ENCODE measurements around the gene HSD17B12. TPM values are rescaled to one million over a fixed set of nuclear protein-coding genes. Genes with fewer than 3 reads are reported as not detected.

The HSD17B12 gene
- total RNA-seq, 1 experiment from 2014 or later: 112 TPM

DNA sequence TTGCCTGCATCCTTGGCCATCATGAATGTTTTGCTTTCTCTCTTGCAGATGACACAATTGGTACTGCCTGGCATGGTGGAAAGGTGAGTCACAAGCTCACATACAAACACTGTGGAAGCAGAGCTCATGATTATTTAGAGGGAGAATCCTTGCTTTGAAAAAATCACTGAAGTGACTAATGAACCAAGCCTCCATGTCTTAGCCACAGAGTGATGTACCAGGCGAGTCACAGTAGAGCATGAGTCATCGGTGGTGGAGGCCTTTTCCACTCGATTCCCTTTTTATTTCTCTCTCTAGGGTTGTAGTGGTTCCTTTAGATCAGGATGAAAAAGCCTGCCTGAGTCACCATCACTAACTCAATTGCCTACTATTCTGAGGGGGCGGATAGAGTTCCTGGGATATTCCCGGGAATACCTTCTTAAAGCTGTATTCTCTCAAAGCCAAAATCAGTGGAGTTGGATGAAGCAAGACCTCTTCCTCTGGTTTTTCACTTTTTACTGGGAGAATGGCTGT, 150.4 kb downstream of the HSD17B12 start:
- POLR2A ChIA-PET (ENCODE audit: unreplicated experiment): interaction anchor here (0.6 to 0.7 kb wide), 2 partner anchors 132 to 160 kb away, joined by 3 read pairs; no protein-coding TSS in a partner anchor
- no peak overlapping the region for H2AFZ ChIP-seq
- CTCF ChIA-PET: interaction anchor here (1.8 kb wide), 1 partner anchor 21 kb away, joined by 6 read pairs; no protein-coding TSS in a partner anchor
- H3K9me2 ChIP-seq (ENCODE audit: insufficient read depth): no peaks in the 10 kb centered on the region
- peaks cover 21% of the 10 kb centered on the region for H3K4me1 ChIP-seq (replicated peaks; ENCODE audit: insufficient read depth)
- no TSS peak for BruUV-seq (replicated peaks)
- peak overlapping the region; percentile 52 for H3K27ac ChIP-seq
- DNase-seq: peak; percentile 75 to 99
- intact Hi-C loops (cut with micrococcal nuclease; ENCODE audit: unreplicated experiment): loop anchor here (1.0 to 5.0 kb wide), 3 partner anchors 94 to 472 kb away; partner anchors contain the start of gene TTC17
- no peaks in the 10 kb centered on the region; the same call in 1 of the 2 replicates for H3K79me2 ChIP-seq (ENCODE audit: low read depth)
- H3K4me2 ChIP-seq: peak overlapping the region; percentile 71
- H3K36me3 ChIP-seq (ENCODE audit: low read depth): no peaks in the 10 kb centered on the region
- H3K9me3 ChIP-seq (ENCODE audit: insufficient read depth, low read depth): no peaks in the 10 kb centered on the region
- no peaks in the 10 kb centered on the region for H4K20me1 ChIP-seq (ENCODE audit: insufficient read depth)
- no peaks in the 10 kb centered on the region for H3K27me3 ChIP-seq (ENCODE audit: insufficient read depth, low read depth)
- no peak for TF ChIP-seq EZH2 (IDR thresholded peaks at IDR 0.05; ENCODE audit: low read depth)
- TF ChIP-seq, protein P1, sequence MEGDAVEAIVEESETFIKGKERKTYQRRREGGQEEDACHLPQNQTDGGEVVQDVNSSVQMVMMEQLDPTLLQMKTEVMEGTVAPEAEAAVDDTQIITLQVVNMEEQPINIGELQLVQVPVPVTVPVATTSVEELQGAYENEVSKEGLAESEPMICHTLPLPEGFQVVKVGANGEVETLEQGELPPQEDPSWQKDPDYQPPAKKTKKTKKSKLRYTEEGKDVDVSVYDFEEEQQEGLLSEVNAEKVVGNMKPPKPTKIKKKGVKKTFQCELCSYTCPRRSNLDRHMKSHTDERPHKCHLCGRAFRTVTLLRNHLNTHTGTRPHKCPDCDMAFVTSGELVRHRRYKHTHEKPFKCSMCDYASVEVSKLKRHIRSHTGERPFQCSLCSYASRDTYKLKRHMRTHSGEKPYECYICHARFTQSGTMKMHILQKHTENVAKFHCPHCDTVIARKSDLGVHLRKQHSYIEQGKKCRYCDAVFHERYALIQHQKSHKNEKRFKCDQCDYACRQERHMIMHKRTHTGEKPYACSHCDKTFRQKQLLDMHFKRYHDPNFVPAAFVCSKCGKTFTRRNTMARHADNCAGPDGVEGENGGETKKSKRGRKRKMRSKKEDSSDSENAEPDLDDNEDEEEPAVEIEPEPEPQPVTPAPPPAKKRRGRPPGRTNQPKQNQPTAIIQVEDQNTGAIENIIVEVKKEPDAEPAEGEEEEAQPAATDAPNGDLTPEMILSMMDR (conservative IDR thresholded peaks at IDR 0.05): no peak
- peak overlapping the region; percentile 27; the same call in 1 of the 2 replicates for H3K4me3 ChIP-seq
- peaks cover 24% of the 10 kb centered on the region for H3F3A ChIP-seq (ENCODE audit: insufficient read depth, low read depth)

DNA sequence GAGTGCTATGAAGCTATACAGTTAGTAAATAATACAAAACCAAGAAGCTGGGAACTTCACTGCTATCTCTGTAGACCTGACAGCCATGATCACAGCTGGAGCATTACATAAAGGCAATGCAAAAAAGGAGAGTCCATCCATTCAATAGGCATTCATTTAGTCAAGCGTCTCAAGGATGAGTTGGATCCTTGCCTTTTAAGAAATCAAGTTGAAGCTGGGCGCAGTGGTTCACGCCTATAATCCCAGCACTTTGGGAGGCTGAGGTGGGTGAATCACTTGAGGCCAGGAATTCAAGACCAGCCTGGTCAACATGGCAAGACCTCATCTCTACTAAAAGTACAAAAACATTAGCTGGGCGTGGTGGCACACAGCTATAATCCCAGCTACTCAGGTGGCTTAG, 152.0 kb downstream of the HSD17B12 start:
- H2AFZ ChIP-seq: no peak overlapping the region
- H3K4me2 ChIP-seq: no peak overlapping the region
- no peaks in the 10 kb centered on the region for H3K27me3 ChIP-seq (ENCODE audit: insufficient read depth, low read depth)
- ChIA-PET POLR2A (ENCODE audit: unreplicated experiment) (no interaction called here), CTCF (no interaction called here)
- no peak overlapping the region for H3K27ac ChIP-seq
- H3K79me2 ChIP-seq (ENCODE audit: low read depth): no peaks in the 10 kb centered on the region; the same call in 1 of the 2 replicates
- TF ChIP-seq, protein P1 (conservative IDR thresholded peaks at IDR 0.05): no peak
- TF ChIP-seq EZH2 (IDR thresholded peaks at IDR 0.05; ENCODE audit: low read depth): no peak
- peaks cover 24% of the 10 kb centered on the region for H3F3A ChIP-seq (ENCODE audit: insufficient read depth, low read depth)
- no peak overlapping the region for H3K4me3 ChIP-seq
- H3K9me3 ChIP-seq (ENCODE audit: insufficient read depth, low read depth): no peaks in the 10 kb centered on the region
- H4K20me1 ChIP-seq (ENCODE audit: insufficient read depth): no peaks in the 10 kb centered on the region
- BruUV-seq (replicated peaks): no TSS peak
- H3K36me3 ChIP-seq (ENCODE audit: low read depth): no peaks in the 10 kb centered on the region
- no peaks in the 10 kb centered on the region for H3K9me2 ChIP-seq (ENCODE audit: insufficient read depth)
- peaks cover 21% of the 10 kb centered on the region for H3K4me1 ChIP-seq (replicated peaks; ENCODE audit: insufficient read depth)
- intact Hi-C loops (cut with micrococcal nuclease; ENCODE audit: unreplicated experiment): loop anchor here (5.0 kb wide), 1 partner anchor 95 kb away; no protein-coding TSS in a partner anchor
- no peak for DNase-seq

DNA sequence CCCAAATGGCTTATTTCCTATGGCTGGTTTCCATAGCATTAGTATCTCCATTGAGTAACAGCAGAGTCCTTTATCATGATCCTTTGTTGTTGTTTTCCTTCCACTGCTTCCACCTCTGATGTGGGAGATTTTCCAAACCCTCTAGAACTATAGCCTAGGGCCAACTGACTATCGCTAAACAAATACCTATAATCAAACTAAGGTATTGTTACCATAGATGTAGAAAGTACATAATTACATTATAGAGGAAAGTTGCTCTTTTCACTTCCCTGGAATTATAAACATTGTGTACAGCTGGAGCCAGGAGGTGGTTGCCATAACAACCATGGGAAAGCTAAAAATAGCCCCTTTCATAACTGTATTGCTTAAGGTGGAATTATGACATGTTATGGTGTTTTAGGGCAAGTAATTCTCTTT, 153.1 kb downstream of the HSD17B12 start:
- H3K4me2 ChIP-seq: no peak overlapping the region
- no peaks in the 10 kb centered on the region for H3K27me3 ChIP-seq (ENCODE audit: insufficient read depth, low read depth)
- ChIA-PET POLR2A (ENCODE audit: unreplicated experiment) (no interaction called here), CTCF (no interaction called here)
- peak in 1 of 2 experiments; percentile 67 for DNase-seq
- no peak overlapping the region for H3K4me3 ChIP-seq
- no TSS peak for BruUV-seq (replicated peaks)
- peaks cover 21% of the 10 kb centered on the region for H3K4me1 ChIP-seq (replicated peaks; ENCODE audit: insufficient read depth)
- H3K9me2 ChIP-seq (ENCODE audit: insufficient read depth): no peaks in the 10 kb centered on the region
- no peaks in the 10 kb centered on the region for H3K9me3 ChIP-seq (ENCODE audit: insufficient read depth, low read depth)
- H3K27ac ChIP-seq: no peak overlapping the region
- H3K79me2 ChIP-seq (ENCODE audit: low read depth): no peaks in the 10 kb centered on the region; the same call in 1 of the 2 replicates
- H3K36me3 ChIP-seq (ENCODE audit: low read depth): no peaks in the 10 kb centered on the region
- intact Hi-C loops (cut with micrococcal nuclease; ENCODE audit: unreplicated experiment): loop anchor here (5.0 kb wide), 1 partner anchor 96 kb away; no protein-coding TSS in a partner anchor
- H2AFZ ChIP-seq: no peak overlapping the region
- no peaks in the 10 kb centered on the region for H4K20me1 ChIP-seq (ENCODE audit: insufficient read depth)
- TF ChIP-seq, protein P1 (conservative IDR thresholded peaks at IDR 0.05): no peak
- TF ChIP-seq EZH2 (IDR thresholded peaks at IDR 0.05; ENCODE audit: low read depth): no peak
- H3F3A ChIP-seq (ENCODE audit: insufficient read depth, low read depth): peaks cover 24% of the 10 kb centered on the region

Measured in PC-9 (cell line).